ENCODE results near the gene NAV3.
"Not testable (repeated sequence)": the region's sequence is repeated elsewhere in the genome, so short reads cannot be mapped to it uniquely, and the experiment has no call there.

The NAV3 gene

GRCh38 chr12:78257662-78258061 lies 427.0 kb downstream of the NAV3 start:
- not testable (repeated sequence) for H3K27ac Mint-ChIP-seq; DNase-seq (ENCODE audit: low spot score in 2 of 2); ATAC-seq; H3K4me3 Mint-ChIP-seq; H3K36me3 Mint-ChIP-seq; H3K4me1 Mint-ChIP-seq
- peaks cover 22% of the 10 kb centered on the region for H3K9me3 Mint-ChIP-seq

DNA sequence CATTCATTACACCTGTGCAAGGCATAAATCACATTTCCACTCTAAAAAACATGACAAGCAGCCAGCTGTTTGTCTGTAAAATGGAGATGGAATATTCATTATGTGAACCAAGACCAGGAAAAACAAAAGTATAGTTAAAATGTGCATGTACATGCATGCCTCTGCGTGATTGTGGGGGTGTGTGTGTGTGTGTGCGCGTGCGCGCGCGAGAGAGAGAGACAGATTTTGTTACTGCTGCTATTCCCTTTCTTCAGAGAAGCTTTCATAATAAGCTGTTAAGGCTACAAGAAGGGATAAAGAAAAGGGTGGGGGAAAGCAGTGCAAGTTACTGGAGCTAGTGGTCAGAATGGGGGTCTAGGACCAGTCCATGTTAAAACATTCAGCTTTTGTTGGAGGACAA lies 430.3 kb downstream of the NAV3 start:
- Mint-ChIP-seq H3K4me3 (no peak overlapping the region), H3K4me1 (no peaks in the 10 kb centered on the region), H3K36me3 (no peaks in the 10 kb centered on the region), H3K9me3 (peaks cover 19% of the 10 kb centered on the region), H3K27ac (no peak overlapping the region)
- ATAC-seq = no peak
- DNase-seq (ENCODE audit: low spot score in 2 of 2) = no peak

DNA sequence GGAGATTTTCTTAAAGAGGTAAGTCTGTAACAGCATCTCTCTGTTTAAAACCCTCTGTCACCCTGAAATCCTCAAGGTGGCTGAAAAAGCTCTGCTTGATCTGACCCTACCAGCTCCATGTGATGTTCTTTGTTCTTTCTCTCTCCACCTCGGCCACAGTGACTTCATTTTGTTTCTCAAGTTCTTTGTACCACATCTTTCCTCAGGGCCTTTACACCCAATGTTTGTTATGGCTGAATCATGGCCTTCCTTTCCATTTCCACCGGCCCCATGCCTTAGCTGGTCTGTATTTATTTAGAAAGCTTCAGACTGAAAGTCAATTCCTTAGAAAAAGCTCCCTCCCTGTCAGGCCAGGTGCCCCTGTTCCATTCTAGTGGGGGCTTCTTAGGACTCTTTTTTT lies 431.2 kb downstream of the NAV3 start:
- ATAC-seq (no peak), DNase-seq (ENCODE audit: low spot score in 2 of 2) (no peak)
- Mint-ChIP-seq H3K9me3 (peaks cover 15% of the 10 kb centered on the region), H3K4me1 (no peaks in the 10 kb centered on the region), H3K4me3 (no peak overlapping the region), H3K27ac (no peak overlapping the region), H3K36me3 (no peaks in the 10 kb centered on the region)
